Astrocyte (in vitro differentiated cells and primary cell): Measurements from ENCODE around the gene TAOK2. TPM values are rescaled to one million over a fixed set of nuclear protein-coding genes. Genes with fewer than 3 reads are reported as not detected.

Experiments
- DNase-seq: peaks from one replicate; pipeline ENCODE4 v3.0.0-alpha.2; 2010; ENCODE audit warnings: low read depth
- FAIRE-seq: peaks from 2 replicates; lab custom pipeline; 2011; peaks lifted over from hg19 to GRCh38; lab: Jason Lieb, UNC
- H2AFZ ChIP-seq: 2 replicates; pipeline ENCODE4 v1.6.0; 2012; ENCODE audit warnings: low read depth, low read length, inconsistent platforms
- H3K27ac ChIP-seq: 2 replicates; pipeline ENCODE4 v1.5.1; 2011; ENCODE audit warnings: low read depth, low read length, inconsistent platforms
- H3K27me3 ChIP-seq: 2 replicates; pipeline ENCODE4 v1.6.0; 2011; ENCODE audit warnings: low read length, inconsistent platforms; ENCODE audit not compliant: insufficient read depth
- H3K36me3 ChIP-seq: 2 replicates; pipeline ENCODE4 v1.5.1; 2011; ENCODE audit warnings: low read length, inconsistent platforms; ENCODE audit not compliant: insufficient read depth
- H3K4me1 ChIP-seq: 2 replicates; pipeline ENCODE4 v1.5.1; 2011; ENCODE audit warnings: low read length, inconsistent platforms; ENCODE audit not compliant: insufficient read depth
- H3K4me2 ChIP-seq: 2 replicates; pipeline ENCODE4 v1.6.0; 2012; ENCODE audit warnings: low read length, inconsistent platforms
- H3K4me3 ChIP-seq: 2 replicates; pipeline ENCODE4 v1.5.1; 2011; ENCODE audit warnings: low read depth, mild to moderate bottlenecking, low read length, inconsistent platforms; ENCODE audit not compliant: insufficient read depth
- H3K79me2 ChIP-seq: 2 replicates; pipeline ENCODE4 v1.6.0; 2012; ENCODE audit warnings: mild to moderate bottlenecking, low read length, inconsistent platforms; ENCODE audit not compliant: insufficient read depth
- H3K9ac ChIP-seq: 2 replicates; pipeline ENCODE4 v1.6.0; 2012; ENCODE audit warnings: mild to moderate bottlenecking, low read length, inconsistent platforms
- H3K9me3 ChIP-seq: 2 replicates; pipeline ENCODE4 v1.5.1; 2012; ENCODE audit warnings: low read depth, mild to moderate bottlenecking, low read length, inconsistent platforms; ENCODE audit not compliant: insufficient read depth
- H4K20me1 ChIP-seq: 2 replicates; pipeline ENCODE4 v1.6.0; 2012; ENCODE audit warnings: low read length, inconsistent platforms; ENCODE audit not compliant: insufficient read depth
- H3K27ac Mint-ChIP-seq: one replicate; pipeline ENCODE4 v1.8.0; 2021; ENCODE audit warnings: mild to moderate bottlenecking, mixed read lengths; ENCODE audit not compliant: unreplicated experiment
- H3K27me3 Mint-ChIP-seq: one replicate; pipeline ENCODE4 v1.8.0; 2021; ENCODE audit warnings: low read depth, mixed read lengths; ENCODE audit not compliant: unreplicated experiment
- H3K36me3 Mint-ChIP-seq: one replicate; pipeline ENCODE4 v1.8.0; 2021; ENCODE audit warnings: low read depth, mixed read lengths; ENCODE audit not compliant: unreplicated experiment
- H3K4me1 Mint-ChIP-seq: one replicate; pipeline ENCODE4 v1.8.0; 2021; ENCODE audit warnings: low read depth, mixed read lengths; ENCODE audit not compliant: unreplicated experiment
- H3K4me3 Mint-ChIP-seq: one replicate; pipeline ENCODE4 v1.8.0; 2021; ENCODE audit warnings: mild to moderate bottlenecking, moderate library complexity, mixed read lengths; ENCODE audit not compliant: unreplicated experiment
- H3K9me3 Mint-ChIP-seq: one replicate; pipeline ENCODE4 v1.8.0; 2021; ENCODE audit warnings: mild to moderate bottlenecking, mixed read lengths; ENCODE audit not compliant: unreplicated experiment
- EZH2 ChIP-seq: IDR thresholded peaks from 2 replicates; pipeline ENCODE4 v1.6.1; 2012; ENCODE audit warnings: mild to moderate bottlenecking, low read length, inconsistent platforms; ENCODE audit not compliant: insufficient read depth
- total RNA-seq: library from RNA; stranded (reverse); gene quantifications from 2 replicates; pipeline ENCODE4 v1.2.1, GENCODE V29; 2021
- TF ChIP-seq, protein P1 (sequence below): IDR thresholded peaks from 2 replicates; pipeline ENCODE4 v1.5.1; 2011; ENCODE audit warnings: low read depth, mild to moderate bottlenecking, inconsistent platforms, low read length, moderate library complexity; ENCODE audit not compliant: insufficient read depth

TAOK2 gene
- total RNA-seq, 1 donor from 2014 or later, result 55.9 TPM

DNA sequence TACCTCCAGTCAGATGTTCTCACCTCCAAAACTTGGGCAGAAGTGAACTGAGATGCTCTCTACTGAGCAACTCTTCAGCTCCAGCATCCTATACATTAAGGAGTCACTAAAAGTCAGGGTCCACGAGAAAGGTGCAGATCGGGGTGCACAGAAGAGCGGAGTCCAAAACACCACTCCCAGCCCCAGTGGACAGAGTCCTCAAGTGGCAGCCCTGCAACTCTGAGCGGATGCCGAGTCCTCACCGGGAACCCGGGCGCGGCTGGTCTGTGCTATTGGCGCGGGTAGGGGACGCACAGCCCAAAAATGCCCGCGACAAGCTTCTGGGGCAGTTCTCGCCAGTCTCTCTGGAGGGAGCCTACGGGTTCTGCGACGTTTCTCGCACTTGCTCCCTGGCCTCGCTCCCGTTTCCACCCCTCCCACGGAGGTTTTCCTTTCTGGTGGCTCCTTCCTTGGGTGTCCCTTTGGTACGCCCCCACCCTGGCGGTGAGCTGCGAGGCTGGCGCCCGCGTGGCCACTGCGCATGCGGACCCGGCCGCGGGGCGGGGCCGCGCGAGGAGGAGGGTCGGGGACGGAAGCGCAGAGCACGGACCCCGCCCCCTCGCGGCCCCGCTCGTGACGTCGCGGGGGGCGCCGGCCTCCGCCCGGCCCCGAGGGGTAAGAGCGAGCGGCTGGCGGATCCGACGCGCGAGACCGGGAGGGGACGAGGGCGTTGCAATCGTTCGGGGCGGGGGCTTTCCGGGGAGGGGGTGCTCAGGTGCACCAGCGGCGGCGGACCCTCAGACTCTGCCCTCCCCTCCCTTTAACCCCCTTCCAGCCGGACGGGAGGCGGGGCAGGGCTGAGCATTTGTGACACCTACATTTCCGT is 12.0 kb upstream of the TAOK2 start, which contains the start of gene TMEM219:
TMEM219 (plus strand) TSS at position 601 of the 865 bp plus-strand sequence. CDS start 1,065 bp downstream, outside the sequence.
- Histone ChIP-seq H3K27me3 (no peaks in the 10 kb centered on the region), H3K4me2 (peak within 1 kb of the TSS; percentile 99), H3K9me3 (no peaks in the 10 kb centered on the region), H3K27ac (peak within 1 kb of the TSS; percentile 81), H3K79me2 (no peaks in the 10 kb centered on the region), H3K4me3 (peak within 1 kb of the TSS; percentile 75), H3K9ac (peak within 1 kb of the TSS; percentile 89), H3K4me1 (peaks cover 13% of the 10 kb centered on the region), H3K36me3 (no peaks in the 10 kb centered on the region), H4K20me1 (no peaks in the 10 kb centered on the region), H2AFZ (peak within 1 kb of the TSS; percentile 94)
- Mint-ChIP-seq H3K4me1 (peaks cover 11% of the 10 kb centered on the region), H3K36me3 (peaks cover 11% of the 10 kb centered on the region), H3K27ac (peak within 1 kb of the TSS; percentile 97), H3K9me3 (no peaks in the 10 kb centered on the region), H3K4me3 (peak within 1 kb of the TSS; percentile 93), H3K27me3 (no peaks in the 10 kb centered on the region)
- DNase-seq (peak; percentile 62), FAIRE-seq (no peak)
- no peak for TF ChIP-seq EZH2
- TF ChIP-seq, protein P1, sequence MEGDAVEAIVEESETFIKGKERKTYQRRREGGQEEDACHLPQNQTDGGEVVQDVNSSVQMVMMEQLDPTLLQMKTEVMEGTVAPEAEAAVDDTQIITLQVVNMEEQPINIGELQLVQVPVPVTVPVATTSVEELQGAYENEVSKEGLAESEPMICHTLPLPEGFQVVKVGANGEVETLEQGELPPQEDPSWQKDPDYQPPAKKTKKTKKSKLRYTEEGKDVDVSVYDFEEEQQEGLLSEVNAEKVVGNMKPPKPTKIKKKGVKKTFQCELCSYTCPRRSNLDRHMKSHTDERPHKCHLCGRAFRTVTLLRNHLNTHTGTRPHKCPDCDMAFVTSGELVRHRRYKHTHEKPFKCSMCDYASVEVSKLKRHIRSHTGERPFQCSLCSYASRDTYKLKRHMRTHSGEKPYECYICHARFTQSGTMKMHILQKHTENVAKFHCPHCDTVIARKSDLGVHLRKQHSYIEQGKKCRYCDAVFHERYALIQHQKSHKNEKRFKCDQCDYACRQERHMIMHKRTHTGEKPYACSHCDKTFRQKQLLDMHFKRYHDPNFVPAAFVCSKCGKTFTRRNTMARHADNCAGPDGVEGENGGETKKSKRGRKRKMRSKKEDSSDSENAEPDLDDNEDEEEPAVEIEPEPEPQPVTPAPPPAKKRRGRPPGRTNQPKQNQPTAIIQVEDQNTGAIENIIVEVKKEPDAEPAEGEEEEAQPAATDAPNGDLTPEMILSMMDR, result peak; percentile 12

DNA sequence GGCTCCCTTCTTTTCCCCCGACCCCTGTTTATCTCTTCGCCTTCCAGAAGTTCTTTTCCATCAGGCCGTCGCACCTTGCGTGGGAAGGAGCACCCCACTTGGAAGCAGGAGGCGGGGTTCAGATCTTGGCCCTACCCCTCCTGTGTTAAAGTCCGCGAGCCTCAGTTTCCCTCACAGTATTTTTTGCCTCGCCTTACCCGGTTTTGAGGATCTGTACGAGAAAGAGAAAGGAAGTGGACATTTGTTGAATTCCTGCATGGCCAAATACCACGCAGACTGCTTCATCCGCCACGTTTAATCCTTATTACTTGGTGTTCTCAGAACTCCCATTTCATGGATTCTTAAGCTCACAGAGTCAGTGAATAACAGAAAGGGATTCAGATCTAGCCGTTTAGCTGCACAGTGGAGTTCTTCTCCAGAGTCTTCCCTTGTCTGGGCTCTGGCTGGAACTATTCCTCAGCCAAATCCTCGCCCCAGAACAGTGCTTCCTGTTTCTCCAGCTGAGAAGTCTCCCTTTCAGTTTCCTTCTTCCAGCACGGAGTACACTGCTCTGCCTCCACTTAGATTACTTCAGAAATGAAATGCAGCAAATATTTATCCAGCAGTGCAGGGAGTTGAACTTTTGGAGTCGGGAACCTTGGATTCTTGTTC is 11.2 kb upstream of the TAOK2 start:
- FAIRE-seq (no peak), DNase-seq (peak; percentile 2)
- peak overlapping the region; percentile 89 for H3K9ac ChIP-seq
- no peaks in the 10 kb centered on the region for H3K27me3 ChIP-seq
- Mint-ChIP-seq H3K27ac (peak overlapping the region; percentile 97), H3K9me3 (no peaks in the 10 kb centered on the region), H3K4me3 (peak overlapping the region; percentile 93), H3K36me3 (peaks cover 11% of the 10 kb centered on the region), H3K27me3 (no peaks in the 10 kb centered on the region), H3K4me1 (peaks cover 11% of the 10 kb centered on the region)
- no peak for TF ChIP-seq EZH2
- TF ChIP-seq, protein P1, result no peak
- peak overlapping the region; percentile 66 for H2AFZ ChIP-seq
- peaks cover 13% of the 10 kb centered on the region for H3K4me1 ChIP-seq
- H3K27ac ChIP-seq, result peak overlapping the region; percentile 81
- peak overlapping the region; percentile 75 for H3K4me3 ChIP-seq
- peaks cover 2% of the 10 kb centered on the region for H3K36me3 ChIP-seq
- H3K79me2 ChIP-seq, result no peaks in the 10 kb centered on the region
- no peaks in the 10 kb centered on the region for H4K20me1 ChIP-seq
- no peaks in the 10 kb centered on the region for H3K9me3 ChIP-seq
- H3K4me2 ChIP-seq, result peak overlapping the region; percentile 99
